A673 (cell line): ENCODE data around the gene HAUS7. TPM values are rescaled to one million over a fixed set of nuclear protein-coding genes. Genes with fewer than 3 reads are reported as not detected.

Experiments
- BruUV-seq: library from RNA; stranded (reverse); fragments of 400-500 nt; replicated peaks from 2 replicates; lab custom pipeline; 2021; lab: Mats Ljungman, UMichigan
- CTCF ChIA-PET: fragments of 300-600 bp; sonication (Branson Sonifier 250); formaldehyde crosslinking; loops from one replicate; lab custom pipeline; 2022; ENCODE audit warnings: antibody characterized with exemption; lab: Charles Lee
- POLR2A ChIA-PET: fragments of 300-600 bp; sonication (Branson Sonifier 250); formaldehyde crosslinking; loops from one replicate; lab custom pipeline; 2022; ENCODE audit warnings: antibody characterized with exemption; ENCODE audit not compliant: low non-redundant PET; lab: Charles Lee
- DNase-seq: peaks from one replicate; pipeline ENCODE4 v3.0.0-alpha.2; 2015; ENCODE audit warnings: low spot score
- H3K27ac ChIP-seq: fragments of 200-600 bp; sonication (generic); 2 replicates; pipeline ENCODE4 v1.5.1; 2016; ENCODE audit warnings: mixed run types, low read depth, mild to moderate bottlenecking, mixed read lengths, antibody characterized with exemption, low read length; ENCODE audit not compliant: poor library complexity, severe bottlenecking
- H3K27me3 ChIP-seq: fragments of 200-600 bp; sonication (generic); replicated peaks from 2 replicates; pipeline ENCODE4 v1.6.1; 2017; ENCODE audit warnings: mixed run types, low read depth, mild to moderate bottlenecking, mixed read lengths, antibody characterized with exemption, low read length; ENCODE audit not compliant: insufficient read depth, poor library complexity
- H3K36me3 ChIP-seq: fragments of 200-600 bp; sonication (generic); 2 replicates; pipeline ENCODE4 v1.6.1; 2016; ENCODE audit warnings: mixed run types, mild to moderate bottlenecking, mixed read lengths, antibody characterized with exemption, low read length; ENCODE audit not compliant: insufficient read depth, poor library complexity, severe bottlenecking
- H3K4me1 ChIP-seq: fragments of 200-600 bp; sonication (generic); 2 replicates; pipeline ENCODE4 v1.6.1; 2017; ENCODE audit warnings: mixed run types, mild to moderate bottlenecking, mixed read lengths, antibody characterized with exemption, low read length; ENCODE audit not compliant: insufficient read depth, poor library complexity, severe bottlenecking
- H3K4me3 ChIP-seq: fragments of 200-600 bp; sonication (generic); 2 replicates; pipeline ENCODE4 v1.5.1; 2016; ENCODE audit warnings: low read depth, mixed run types, mild to moderate bottlenecking, mixed read lengths, low read length; ENCODE audit not compliant: poor library complexity, severe bottlenecking
- H3K9me3 ChIP-seq: fragments of 200-600 bp; sonication (generic); 2 replicates; pipeline ENCODE4 v1.6.1; 2016; ENCODE audit warnings: mixed run types, low read depth, mild to moderate bottlenecking, mixed read lengths, antibody characterized with exemption, low read length; ENCODE audit not compliant: poor library complexity, severe bottlenecking
- CTCF ChIP-seq: fragments of 300-800, 200-600 bp; sonication (generic); conservative IDR thresholded peaks from 2 replicates; pipeline ENCODE4 v1.5.1; 2017; ENCODE audit warnings: low read depth, mild to moderate bottlenecking, antibody characterized with exemption, low read length, moderate library complexity, mixed read lengths
- EZH2 ChIP-seq: fragments of 200-600 bp; sonication (generic); IDR thresholded peaks from 2 replicates; pipeline ENCODE4 v1.6.1; 2017; ENCODE audit warnings: borderline replicate concordance, low read depth, mild to moderate bottlenecking, mixed read lengths, antibody characterized with exemption, low read length; ENCODE audit not compliant: poor library complexity, severe bottlenecking
- intact Hi-C: fragments of 100-400 bp; cut with micrococcal nuclease; formaldehyde crosslinking; loops from one replicate; pipeline ENCODE4 v1.10.0; 2022; ENCODE audit not compliant: unreplicated experiment
- total RNA-seq: library from RNA; stranded (reverse); gene quantifications from 2 replicates; pipeline ENCODE4 v1.2.3, GENCODE V29; 2021

HAUS7 gene
- total RNA-seq, 1 experiment from 2014 or later = 75.3 TPM

- Histone ChIP-seq H3K4me1 (no peaks in the 10 kb centered on the region), H3K27ac (no peak within 1 kb of the TSS), H3K9me3 (no peaks in the 10 kb centered on the region), H3K36me3 (no peaks in the 10 kb centered on the region), H3K4me3 (no peak within 1 kb of the TSS), H3K27me3 (no peaks in the 10 kb centered on the region)
- ChIA-PET POLR2A (no interaction called here), CTCF (interaction anchor here (0.9 kb wide), 1 partner anchor 15 kb away, joined by 4 read pairs; no protein-coding TSS in a partner anchor)
- BruUV-seq = no TSS peak
- TF ChIP-seq EZH2 (no peak), CTCF (no peak)
- intact Hi-C loops = no loop called here
- no peak for DNase-seq
Observed at GRCh38 chrX:153445856-153446635, 24.3 kb downstream of the HAUS7 start, which contains the start of gene TREX2. Gene TREX2 (minus strand): TSS chrX:153446056. CDS start chrX:153445430, 626 bp downstream.

GRCh38 chrX:153445106-153445855 lies 25.1 kb downstream of the HAUS7 start:
- no peak for TF ChIP-seq EZH2
- TF ChIP-seq CTCF = no peak
- H3K4me1 ChIP-seq = no peaks in the 10 kb centered on the region
- no peaks in the 10 kb centered on the region for H3K27me3 ChIP-seq
- POLR2A ChIA-PET = no interaction called here
- no peak overlapping the region for H3K27ac ChIP-seq
- no TSS peak for BruUV-seq
- H3K4me3 ChIP-seq = no peak overlapping the region
- no peaks in the 10 kb centered on the region for H3K36me3 ChIP-seq
- DNase-seq = no peak
- H3K9me3 ChIP-seq = no peaks in the 10 kb centered on the region
- CTCF ChIA-PET = interaction anchor here (0.9 kb wide), 1 partner anchor 16 kb away, joined by 4 read pairs; no protein-coding TSS in a partner anchor
- intact Hi-C loops = no loop called here

GRCh38 chrX:153444333-153445011 lies 25.9 kb downstream of the HAUS7 start:
- H3K27me3 ChIP-seq = no peaks in the 10 kb centered on the region
- intact Hi-C loops = no loop called here
- no TSS peak for BruUV-seq
- no peaks in the 10 kb centered on the region for H3K4me1 ChIP-seq
- no peak overlapping the region for H3K4me3 ChIP-seq
- no peaks in the 10 kb centered on the region for H3K36me3 ChIP-seq
- ChIA-PET CTCF (no interaction called here), POLR2A (no interaction called here)
- no peak overlapping the region for H3K27ac ChIP-seq
- TF ChIP-seq EZH2 (no peak), CTCF (no peak)
- no peaks in the 10 kb centered on the region for H3K9me3 ChIP-seq
- no peak for DNase-seq
